NCI-H1694 treated with DMSO at 0.1 percent for 48 hours (cell line): Measurements from ENCODE around the gene SLC30A9.

ENCODE experiments used
- DNase-seq: peaks from one replicate; lab custom pipeline; 2025; lab: John Stamatoyannopoulos, UW

SLC30A9 gene

GRCh38 chr4:41999321-41999720 is 9.0 kb downstream of the SLC30A9 start:
- no peak for DNase-seq

- no peak for DNase-seq
Measured at GRCh38 chr4:42008011-42008786, 17.9 kb downstream of the SLC30A9 start.

- DNase-seq: no peak
Measured at GRCh38 chr4:42015438-42015837, 25.1 kb downstream of the SLC30A9 start.

GRCh38 chr4:42018451-42018850 is 28.1 kb downstream of the SLC30A9 start:
- DNase-seq: no peak

GRCh38 chr4:42048394-42048793 is 58.1 kb downstream of the SLC30A9 start:
- DNase-seq: no peak

GRCh38 chr4:42050516-42051249 is 60.4 kb downstream of the SLC30A9 start:
- no peak for DNase-seq

- DNase-seq: no peak
Measured at GRCh38 chr4:42066402-42066801, 76.1 kb downstream of the SLC30A9 start.

- no peak for DNase-seq
Measured at GRCh38 chr4:42067264-42067663, 76.9 kb downstream of the SLC30A9 start.

- no peak for DNase-seq
Measured at GRCh38 chr4:42070463-42070862, 80.1 kb downstream of the SLC30A9 start.

- DNase-seq: no peak
Measured at GRCh38 chr4:42074294-42074693, 84.0 kb downstream of the SLC30A9 start.

GRCh38 chr4:42078184-42078801 is 88.0 kb downstream of the SLC30A9 start:
- no peak for DNase-seq

GRCh38 chr4:42080306-42080705 is 90.0 kb downstream of the SLC30A9 start:
- DNase-seq: no peak

- DNase-seq: no peak
Measured at GRCh38 chr4:42083816-42084215, 93.5 kb downstream of the SLC30A9 start.

GRCh38 chr4:42088386-42088785 is 98.1 kb downstream of the SLC30A9 start:
- DNase-seq: no peak

GRCh38 chr4:42101446-42101975 is 111.2 kb downstream of the SLC30A9 start:
- DNase-seq: no peak

- DNase-seq: no peak
Measured at GRCh38 chr4:42104521-42104920, 114.2 kb downstream of the SLC30A9 start.

GRCh38 chr4:42112846-42113245 is 122.5 kb downstream of the SLC30A9 start:
- DNase-seq: peak; percentile 26

- no peak for DNase-seq
Measured at GRCh38 chr4:42119886-42120285, 129.6 kb downstream of the SLC30A9 start.

GRCh38 chr4:42122237-42122636 is 131.9 kb downstream of the SLC30A9 start:
- DNase-seq: no peak

- no peak for DNase-seq
Measured at GRCh38 chr4:42123071-42123644, 132.8 kb downstream of the SLC30A9 start.

- DNase-seq: no peak
Measured at GRCh38 chr4:42132099-42132498, 141.8 kb downstream of the SLC30A9 start.

GRCh38 chr4:42133006-42133405 is 142.7 kb downstream of the SLC30A9 start:
- DNase-seq: no peak
